Adrenal gland (tissue), 5 donors: ENCODE results near the gene SULT1A1.

ENCODE experiments used
- POLR2A ChIP-seq, 2 donors: fragments of 450-650 bp; IDR thresholded peaks; one replicate each; pipeline ENCODE4 v1.6.1; 2017; ENCODE audit warnings: antibody characterized with exemption in 2 of 2, mild to moderate bottlenecking in 2 of 2, moderate library complexity in 1 of 2
- TF ChIP-seq, protein P1 (sequence below), 6 experiments: fragments of 450-650 bp in 4 of 6; fragments of 200-600 bp in 2 of 6; sonication (generic) in 1 of 6; IDR thresholded peaks; 1 replicate in 5 of 6; 2 replicates in 1 of 6; pipeline versions ENCODE4 v1.5.1 to v1.8.0; 2016 to 2021; ENCODE audit warnings: antibody characterized with exemption in 6 of 6, mild to moderate bottlenecking in 2 of 6, moderate library complexity in 1 of 6
- donor health status: DM: no; HTN: no; CAD: no.

DNA sequence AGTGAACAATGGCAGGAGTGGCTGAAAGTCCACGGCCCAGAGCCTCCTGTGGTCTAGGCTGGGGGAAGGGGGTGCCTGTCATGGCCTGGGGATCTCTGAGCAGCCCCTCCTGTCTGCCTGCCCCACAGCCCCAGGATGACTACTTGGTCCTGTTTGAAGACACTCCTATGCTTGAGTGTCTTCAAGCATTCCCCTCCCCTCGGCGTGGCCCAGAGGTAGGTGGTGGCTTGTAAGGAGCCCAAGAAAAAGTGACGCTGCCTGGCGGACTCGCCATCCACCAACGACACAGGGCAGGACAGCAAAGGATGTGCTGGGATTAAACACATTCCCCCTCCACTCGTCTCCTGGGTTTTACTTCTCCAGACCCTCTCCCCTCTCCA, 5.7 kb downstream of the SULT1A1 start:
- TF ChIP-seq, protein P1, sequence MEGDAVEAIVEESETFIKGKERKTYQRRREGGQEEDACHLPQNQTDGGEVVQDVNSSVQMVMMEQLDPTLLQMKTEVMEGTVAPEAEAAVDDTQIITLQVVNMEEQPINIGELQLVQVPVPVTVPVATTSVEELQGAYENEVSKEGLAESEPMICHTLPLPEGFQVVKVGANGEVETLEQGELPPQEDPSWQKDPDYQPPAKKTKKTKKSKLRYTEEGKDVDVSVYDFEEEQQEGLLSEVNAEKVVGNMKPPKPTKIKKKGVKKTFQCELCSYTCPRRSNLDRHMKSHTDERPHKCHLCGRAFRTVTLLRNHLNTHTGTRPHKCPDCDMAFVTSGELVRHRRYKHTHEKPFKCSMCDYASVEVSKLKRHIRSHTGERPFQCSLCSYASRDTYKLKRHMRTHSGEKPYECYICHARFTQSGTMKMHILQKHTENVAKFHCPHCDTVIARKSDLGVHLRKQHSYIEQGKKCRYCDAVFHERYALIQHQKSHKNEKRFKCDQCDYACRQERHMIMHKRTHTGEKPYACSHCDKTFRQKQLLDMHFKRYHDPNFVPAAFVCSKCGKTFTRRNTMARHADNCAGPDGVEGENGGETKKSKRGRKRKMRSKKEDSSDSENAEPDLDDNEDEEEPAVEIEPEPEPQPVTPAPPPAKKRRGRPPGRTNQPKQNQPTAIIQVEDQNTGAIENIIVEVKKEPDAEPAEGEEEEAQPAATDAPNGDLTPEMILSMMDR (IDR thresholded peaks at IDR 0.05): no peak
- no peak for TF ChIP-seq POLR2A (IDR thresholded peaks at IDR 0.05)
